Forelimb muscle (tissue), 1 donor: ENCODE measurements around the gene FUOM. TPM values are rescaled to one million over a fixed set of nuclear protein-coding genes. Genes with fewer than 3 reads are reported as not detected.

Source experiments
- DNase-seq: peaks from one replicate; pipeline ENCODE4 v3.0.0-alpha.2; 2013; ENCODE audit warnings: low read depth
- polyA plus RNA-seq: library from polyadenylated mRNA; unstranded; fragments of 120-200 nt; gene quantifications from one replicate; pipeline ENCODE4 v1.2.1, GENCODE V29; 2013; ENCODE audit not compliant: insufficient read length

Gene FUOM, protein sequence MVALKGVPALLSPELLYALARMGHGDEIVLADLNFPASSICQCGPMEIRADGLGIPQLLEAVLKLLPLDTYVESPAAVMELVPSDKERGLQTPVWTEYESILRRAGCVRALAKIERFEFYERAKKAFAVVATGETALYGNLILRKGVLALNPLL
- polyA plus RNA-seq = 4.5 TPM

DNA sequence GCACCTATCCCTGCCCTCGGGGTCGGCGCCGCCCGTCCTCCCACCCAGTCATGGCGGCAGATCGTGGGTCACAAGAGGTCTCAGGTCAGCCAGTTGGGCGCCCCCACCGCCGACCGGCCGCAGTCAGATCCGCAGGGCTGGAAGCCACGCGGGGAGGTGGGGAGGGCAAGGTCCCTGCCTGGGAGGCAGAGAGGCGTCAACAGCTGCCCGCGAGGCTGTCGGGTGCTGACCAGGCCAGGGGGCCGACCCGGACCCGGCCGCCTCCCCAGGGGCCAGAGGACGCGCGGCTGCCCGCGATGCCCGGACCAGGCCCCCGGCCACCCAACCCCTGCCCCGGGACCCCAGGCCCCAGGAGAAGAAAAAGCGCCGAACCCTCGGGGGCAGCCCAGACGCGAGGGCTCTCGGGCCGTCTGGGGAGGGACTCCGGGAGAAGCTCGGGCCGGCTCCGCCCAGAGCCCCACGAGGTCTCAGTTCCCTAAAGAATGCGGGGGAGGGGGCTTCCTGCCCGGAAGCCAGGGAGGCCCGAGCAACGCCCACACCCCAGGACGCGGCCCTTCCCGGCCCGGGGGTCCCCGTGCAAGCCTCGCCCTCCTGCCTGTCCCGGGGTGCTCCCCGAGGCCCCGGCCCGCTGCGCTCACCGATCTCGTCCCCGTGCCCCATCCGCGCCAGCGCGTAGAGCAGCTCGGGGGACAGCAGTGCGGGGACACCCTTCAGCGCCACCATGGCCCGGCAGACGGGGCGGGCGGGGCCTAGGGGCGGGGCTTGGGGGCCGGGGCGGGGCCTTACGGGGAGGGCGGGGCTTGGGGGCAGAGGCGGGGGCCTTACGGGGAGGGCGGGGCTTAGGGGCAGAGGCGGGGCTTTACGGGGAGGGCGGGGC is at the start of gene FUOM:
TSS of gene FUOM (minus strand) at position 735 of the 877 bp plus-strand sequence. CDS start at position 723, 12 bp downstream.
- no peak for DNase-seq

DNA sequence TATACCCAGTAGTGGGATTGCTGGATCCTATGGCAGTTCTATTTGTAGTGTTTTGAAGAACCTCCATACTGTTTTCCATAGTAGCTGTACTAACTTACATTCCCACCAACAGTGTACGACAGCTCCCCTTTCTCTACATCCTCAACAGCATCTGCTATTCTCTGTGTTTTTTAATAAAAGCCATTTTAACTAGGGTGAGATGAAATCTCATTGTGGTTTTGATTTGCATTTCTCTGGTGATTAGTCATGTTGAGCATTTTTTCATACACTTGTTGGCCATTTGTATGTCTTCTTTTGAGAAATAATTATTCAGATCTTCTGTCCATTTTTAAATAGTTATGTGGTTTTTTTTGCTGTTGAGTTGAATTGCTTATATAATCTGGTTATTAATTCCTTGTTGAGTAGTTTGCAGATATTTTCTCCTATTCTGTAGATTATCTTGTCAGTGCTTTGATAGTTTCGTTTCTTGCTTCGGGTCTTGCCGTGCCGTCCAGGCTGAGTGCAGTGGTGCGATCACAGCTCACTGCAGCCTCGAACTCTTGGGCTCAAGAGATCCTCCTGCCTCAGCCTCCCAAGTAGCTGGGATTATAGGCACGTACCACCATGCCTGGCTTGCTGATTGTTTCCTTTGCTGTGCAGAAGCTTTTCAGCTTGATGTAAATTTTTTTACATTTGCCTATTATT is 48.2 kb upstream of the FUOM start:
- no peak for DNase-seq

DNA sequence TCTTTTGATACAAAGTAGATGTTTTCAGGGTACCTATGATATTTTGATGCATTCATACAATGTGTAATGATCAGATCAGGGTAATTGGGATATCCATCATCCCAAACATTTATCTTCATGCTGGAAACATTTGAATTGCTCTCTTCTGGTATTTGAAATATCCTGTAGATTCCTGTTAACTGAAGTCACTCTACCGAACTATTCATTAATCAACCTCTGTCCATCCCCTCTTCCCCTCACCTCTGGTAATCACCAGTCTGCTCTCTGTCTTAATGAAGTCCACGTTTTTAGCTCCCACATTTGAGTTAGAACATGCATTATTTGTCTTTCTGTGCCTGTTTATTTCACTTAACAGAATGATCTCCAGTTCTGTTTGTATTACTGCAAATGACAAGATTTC is 47.5 kb upstream of the FUOM start:
- no peak for DNase-seq

DNA sequence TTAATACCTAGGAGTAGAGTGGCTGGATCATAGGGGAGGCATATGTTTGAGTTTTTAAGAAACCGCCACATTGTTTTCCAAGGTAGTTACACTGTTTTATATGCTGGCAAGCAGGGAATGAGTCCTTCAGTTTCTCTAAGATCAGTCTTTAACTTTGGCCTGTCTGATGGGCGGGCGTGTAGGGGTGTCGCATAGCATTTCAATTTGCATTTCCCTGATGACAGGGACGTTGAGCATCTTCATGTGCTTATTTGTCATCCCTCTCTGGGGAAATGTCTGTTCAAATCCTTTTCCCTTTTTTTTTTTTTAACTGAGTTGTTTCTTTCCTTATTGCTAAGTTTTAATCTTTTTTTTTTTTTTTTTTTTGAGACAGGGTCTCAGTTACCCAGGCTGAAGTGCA is 46.0 kb upstream of the FUOM start:
- DNase-seq = no peak

DNA sequence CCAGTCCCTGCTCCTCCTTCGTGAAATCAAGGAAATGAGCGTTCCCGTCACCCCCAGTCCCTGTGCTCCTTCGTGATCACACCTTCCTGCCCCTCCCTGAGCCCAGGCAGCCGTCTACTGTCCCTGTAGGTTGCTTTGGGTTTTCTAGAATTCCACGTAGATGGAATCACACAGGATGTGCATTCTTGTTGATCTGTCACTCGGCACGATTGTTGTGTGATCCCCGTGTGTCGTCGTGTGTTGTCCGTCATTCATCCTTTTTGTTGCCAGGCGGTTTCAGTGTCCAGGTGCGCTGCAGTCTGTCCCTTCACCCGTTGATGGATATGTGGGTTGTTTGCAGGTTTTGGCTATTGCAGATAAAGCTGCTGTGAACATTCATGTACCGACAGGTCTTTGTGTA is 45.5 kb upstream of the FUOM start:
- DNase-seq = no peak

DNA sequence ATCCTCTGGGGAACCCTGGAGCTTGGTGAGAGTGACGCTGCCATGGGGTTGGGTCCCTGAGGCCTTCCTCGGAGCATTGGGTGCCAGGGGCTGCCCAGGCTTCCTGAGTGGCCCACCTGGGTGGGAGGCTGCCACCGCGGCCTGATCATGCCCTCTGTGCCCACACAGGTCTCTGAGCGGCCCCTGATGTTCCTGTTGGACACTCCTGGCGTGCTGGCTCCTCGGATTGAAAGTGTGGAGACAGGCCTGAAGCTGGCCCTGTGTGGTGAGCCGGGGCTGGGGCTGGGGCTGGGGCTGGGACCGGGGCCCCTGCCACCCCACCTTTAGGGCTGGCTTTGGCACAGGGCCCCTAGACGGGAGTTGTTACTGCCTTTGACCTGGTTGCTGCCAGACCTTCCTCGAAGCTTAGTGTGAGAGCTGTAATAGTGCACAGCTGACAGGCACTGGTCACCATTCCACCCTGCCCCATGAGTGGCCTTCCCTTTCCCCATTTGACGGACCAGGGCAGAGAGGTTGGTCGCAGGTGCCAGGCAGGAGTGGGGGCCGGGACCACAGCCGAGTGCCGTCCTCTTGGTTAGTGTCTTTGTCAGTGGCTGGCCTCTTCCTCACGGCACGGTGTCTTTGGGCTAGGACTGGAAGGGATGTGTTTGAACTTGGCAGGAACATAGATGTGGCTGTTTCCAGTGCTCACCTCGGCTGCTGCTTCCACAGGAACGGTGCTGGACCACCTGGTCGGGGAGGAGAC is 44.3 kb upstream of the FUOM start:
- DNase-seq = no peak

DNA sequence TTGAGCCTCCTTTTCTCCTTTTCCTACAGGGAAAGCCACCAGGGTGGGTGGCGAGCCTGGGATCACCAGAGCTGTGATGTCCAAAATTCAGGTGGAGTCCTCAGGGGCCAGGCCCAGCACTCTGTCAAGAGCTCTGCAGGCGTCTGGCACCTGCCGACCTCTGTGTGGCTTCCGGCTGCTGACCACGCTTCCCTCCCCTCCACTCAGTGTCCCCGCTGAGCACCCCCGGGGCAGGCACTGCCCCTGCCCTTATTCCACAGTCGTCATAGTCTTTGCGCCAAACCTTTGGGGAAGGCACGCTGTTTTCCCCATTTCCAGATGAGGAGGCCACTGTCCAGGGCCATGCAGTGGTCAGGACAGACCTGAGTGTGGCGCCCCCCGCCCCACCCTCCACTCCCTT is 43.7 kb upstream of the FUOM start:
- no peak for DNase-seq

DNA sequence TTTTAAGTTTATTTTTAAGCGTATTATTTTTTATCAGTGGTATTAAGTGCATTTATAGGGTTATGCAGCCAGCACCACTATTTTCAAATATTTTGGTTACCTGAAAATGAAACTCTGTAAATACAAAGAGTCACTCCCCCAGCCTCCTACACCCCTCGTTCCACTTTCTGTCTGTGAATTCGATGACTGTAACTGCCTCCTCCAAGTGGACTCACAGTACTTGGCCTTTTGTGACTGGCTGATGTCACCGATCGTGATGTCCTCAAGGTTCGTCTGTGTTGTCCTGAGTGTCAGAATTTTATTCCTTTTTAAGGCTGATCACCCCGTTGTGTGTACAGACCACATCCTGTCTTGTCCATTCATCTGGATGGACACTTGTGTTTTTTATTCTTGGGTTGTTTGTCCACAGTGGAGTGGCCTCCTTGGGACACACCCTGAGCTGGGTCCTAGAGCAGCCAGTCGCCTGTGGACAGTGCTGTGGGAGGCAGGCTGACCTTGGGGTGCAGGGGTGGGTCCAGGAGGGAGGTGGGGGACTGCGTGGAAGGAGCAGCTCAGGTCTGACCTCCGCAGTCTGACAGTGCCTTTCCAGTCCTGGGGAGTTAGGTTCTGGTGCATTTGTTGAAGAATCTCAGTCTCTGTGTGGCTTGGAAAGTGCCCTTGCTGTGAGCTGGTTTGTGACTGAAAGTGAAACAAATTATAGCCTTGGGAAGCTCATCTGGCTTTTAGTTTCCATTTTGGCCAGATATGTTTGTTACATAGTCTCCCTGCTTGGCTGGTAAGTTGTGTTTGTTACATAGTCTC is 43.0 kb upstream of the FUOM start:
- no peak for DNase-seq

DNA sequence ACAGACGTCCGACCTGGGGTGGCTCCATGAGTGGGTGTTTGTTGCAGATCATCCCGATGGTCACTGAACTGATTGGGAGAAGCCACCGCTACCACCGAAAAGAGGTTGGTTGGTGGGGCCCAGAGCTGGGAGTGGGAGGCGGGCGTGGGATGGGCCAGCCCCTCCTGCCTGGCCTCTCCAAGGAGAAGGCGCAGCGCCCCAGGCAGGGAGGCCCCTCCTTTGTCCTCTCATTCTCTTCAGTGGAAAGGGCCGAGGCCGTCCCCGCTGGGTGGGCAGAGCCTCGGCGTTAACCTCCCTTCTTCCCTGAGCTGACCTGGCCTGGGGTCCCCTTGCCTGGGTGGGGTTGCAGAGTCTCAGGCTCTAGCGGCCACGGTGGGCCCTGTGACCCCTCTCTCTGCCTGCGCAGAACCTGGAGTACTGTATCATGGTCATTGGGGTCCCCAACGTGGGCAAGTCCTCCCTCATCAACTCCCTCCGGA is 41.3 kb upstream of the FUOM start:
- DNase-seq = no peak

DNA sequence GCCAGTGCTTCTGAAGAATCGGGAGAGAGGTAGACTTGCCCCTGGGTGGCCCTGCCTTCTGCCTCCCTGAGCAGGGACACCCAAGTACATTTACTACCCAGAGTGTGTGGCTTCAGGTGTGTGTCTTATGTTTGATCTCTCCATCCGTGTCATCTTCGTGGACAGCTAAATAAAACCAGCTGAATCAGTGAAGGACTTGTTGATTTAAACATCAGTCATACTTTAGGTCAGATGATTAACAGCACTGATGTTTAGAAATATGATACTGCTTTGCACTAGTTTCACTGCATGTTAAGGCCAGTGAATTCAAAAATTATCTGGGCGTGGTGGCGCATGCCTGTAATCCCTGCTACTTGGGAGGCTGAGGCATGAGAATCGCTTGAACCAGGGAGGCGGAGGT is 40.1 kb upstream of the FUOM start:
- DNase-seq = no peak

DNA sequence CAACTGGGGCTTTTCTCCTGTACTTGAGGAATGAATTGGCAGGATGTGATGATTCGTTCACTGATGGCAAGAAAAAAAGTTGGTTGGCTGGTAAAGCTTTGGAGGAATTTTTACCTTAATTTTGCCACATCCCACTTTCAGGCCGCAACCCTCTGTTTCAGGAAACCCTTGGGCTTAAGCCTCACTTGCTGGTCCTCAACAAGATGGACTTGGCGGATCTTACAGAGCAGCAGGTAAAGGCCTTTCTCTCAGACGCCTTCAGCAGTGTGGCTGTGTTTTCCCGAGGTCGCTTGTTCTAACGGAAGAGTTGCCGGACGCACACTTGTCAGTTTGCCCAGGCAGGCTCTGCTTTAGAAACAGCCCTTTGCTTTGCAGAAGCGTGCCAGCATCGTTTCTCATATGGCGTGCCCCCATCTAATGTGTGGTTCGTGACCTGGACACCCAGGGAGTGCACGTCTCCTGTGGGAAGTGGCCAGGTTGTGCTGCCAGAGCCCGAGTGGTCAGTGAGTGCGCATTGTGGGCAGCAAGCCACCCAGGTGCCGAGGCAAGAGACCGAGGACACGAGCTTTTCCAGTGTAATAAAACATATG is 38.3 kb upstream of the FUOM start:
- no peak for DNase-seq

DNA sequence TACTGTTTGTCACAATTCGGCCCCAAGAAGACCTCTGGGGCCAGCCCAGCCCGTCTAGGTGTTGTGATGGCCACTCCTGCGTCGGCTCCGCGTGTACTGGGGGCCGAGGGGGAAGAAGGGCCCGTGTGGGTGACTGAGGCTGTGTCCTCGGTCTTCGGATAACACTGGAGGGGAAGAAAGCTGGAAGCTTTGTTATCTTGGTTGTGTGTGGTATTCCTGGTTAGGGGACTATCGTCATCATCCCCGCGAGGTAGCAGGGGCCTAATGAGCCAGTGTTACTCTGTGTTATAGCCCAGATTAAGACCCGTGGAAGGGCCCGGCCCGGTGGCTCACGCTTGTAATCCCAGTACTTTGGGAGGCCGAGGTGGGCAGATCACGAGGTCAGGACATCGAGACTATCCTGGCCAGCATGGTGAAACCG is 37.0 kb upstream of the FUOM start:
- DNase-seq = no peak

DNA sequence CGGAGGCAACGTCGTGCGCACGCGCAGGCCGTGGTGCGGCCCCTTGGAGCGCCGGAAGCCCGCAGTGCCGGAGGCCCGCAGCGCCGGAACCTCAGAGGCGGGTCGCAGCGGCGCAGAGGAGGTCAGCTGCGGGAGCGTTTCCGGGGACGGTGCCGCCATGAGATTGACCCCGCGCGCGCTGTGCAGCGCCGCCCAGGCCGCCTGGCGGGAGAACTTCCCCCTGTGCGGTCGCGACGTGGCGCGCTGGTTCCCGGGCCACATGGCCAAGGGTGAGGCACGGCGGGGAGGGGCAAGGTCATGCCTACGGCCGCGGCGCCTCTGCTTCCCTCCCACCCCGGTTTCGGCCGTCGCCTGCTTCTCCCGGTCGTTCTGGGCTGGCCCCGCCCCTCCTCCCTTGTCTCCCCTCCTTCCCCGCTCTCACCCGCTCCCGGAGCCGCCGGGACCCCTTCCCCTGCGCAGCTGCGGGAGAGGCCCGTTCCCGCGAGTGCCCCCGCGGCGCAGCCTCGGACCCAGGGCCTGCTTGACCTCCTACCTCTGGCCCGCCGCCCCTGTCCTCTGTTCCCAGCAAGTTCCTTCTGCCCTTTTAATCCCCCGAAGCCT is 36.3 kb upstream of the FUOM start, which contains the start of gene MTG1:
TSS of gene MTG1 (plus strand) at position 94 of the 600 bp plus-strand sequence. CDS start at position 158, 64 bp downstream.
- peak; percentile 80 for DNase-seq

DNA sequence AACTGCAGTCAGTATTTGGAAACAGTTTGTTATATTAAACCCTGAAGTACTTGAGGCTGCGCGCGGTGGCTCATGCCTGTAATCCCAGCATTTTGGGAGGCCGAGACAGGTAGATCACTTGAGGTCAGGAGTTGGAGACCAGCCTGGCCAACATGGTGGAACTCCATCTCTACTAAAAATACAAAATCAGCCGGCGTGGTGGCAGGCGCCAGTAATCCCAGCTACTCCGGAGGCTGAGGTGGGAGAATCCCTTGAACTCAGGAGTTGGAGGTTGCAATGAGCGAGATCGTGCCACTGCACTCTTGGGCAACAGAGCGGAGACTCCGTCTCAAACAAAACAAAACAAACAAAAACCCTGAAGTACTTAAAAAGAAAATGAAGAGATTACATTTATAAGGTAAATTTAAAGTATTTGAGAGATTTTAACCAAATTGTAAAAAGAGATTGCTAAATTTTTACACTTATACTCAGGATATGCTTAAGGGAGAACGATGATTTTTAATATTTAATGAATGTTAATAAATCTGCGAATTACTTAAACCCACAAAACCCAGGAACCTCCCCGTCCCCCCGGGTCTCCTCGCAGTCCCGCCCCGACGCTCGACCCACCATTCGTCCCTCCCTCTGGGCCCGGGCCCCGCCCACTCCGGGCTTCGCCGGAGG is 35.7 kb upstream of the FUOM start:
- DNase-seq = no peak

DNA sequence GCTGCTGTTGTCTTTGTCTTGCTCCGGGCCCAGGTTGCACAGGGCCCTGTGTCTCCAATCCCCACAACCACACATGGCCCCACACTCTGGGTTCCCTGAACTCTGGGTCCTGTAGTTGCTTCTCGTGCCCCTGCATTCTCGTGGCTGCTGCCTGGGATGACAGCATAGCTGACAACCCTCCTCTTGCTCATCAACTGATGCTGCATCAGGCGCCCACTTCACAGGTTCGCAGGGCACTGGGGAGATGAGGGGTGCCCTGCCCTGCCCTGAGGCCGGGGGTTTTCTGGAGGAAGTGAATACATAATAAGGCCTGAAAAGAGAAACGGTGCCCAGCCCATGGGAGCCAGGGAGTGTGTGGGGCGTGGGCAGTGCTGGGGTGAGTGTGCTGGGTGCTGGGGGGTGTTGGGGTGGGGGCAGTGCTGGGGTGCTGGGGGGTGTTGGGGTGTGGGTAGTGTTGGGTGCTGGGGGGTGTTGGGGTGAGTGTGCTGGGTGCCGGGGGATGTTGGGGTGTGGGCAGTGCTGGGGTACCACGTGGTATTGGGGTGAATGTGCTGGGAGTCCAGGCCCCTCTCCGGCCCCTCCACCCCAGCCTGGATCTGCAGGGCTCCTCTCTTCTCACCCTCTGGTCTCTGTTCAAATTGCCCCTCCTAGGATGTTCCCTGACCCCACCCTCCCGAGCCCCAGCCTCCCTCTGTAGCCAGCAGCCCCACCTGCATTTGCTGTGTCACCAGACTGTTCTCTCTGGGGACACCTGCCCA is 34.1 kb upstream of the FUOM start:
- DNase-seq = no peak

DNA sequence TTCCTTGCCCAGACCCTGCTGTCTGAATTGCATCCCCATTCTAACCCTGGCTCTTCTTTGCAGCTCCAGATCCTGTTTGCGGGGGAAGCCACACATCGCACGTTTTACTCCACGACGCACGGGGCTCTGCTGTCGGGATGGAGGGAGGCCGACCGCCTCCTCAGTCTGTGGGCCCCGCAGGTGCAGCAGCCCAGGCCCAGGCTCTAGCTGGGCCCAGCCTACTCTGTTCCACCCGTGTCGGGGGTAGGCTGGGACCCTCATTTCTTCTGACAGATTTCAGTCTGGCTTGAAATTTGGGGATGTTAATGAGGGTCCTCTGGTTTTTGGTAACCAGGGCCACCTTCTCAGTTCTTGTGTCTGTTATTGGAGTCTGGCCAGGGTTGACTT is 33.4 kb upstream of the FUOM start:
- no peak for DNase-seq

DNA sequence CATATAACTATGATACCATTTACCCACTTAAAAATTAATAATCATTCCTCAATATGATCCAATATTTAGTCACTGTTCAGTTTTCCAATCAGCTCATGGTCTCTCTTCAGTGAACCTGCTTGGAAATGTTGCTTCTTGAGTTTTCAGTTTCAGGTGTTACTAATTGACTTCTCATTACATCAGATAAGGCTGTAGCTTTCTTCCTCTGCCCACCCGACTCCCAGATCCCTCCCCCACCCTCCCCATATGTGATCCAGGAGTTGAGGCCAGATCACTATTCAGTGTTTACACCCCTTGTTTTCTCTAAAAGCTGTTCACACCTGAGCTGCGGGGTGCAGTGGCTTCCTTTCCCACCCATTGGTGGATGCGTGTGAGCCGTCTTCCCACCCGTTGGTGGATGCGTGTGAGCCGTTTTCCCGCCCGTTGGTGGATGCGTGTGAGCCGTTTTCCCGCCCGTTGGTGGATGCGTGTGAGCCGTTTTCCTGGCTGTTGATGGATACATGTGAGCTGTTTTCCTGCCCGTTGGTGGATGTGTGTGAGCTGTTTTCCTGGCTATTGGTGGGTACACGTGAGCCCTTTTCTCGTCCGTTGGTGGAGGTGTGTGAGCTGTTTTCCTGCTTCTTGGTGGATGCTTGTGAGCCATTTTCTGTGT is 32.9 kb upstream of the FUOM start:
- no peak for DNase-seq
